GM19438 (cell line): ENCODE results near the gene PHOSPHO1.

Source experiments
- ATAC-seq: cut with Tn5 transposase; IDR thresholded peaks from one replicate; pipeline ENCODE4 v1.9.1; 2021; ENCODE audit warnings: low read depth; ENCODE audit not compliant: unreplicated experiment

Gene PHOSPHO1

DNA sequence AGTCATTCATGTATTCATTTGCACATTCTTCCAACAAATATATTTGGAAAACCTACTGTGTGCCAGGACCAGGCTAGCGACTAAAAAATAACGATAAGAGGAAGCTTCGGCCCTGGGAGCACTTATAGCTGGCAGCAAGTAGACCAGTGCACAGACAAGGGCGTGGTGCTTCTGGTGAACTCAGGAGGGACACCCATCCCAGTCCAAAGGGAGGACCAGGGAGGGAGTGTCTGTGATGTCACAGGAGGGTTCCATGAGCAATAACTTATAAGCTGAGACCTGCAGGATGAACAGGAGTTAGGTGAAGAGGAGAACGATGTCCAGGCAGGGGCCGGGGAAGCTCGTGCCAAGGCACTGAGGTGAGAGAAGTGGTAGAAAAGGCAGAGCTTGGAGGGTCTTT is 17.4 kb upstream of the PHOSPHO1 start:
- ATAC-seq, result no peak

DNA sequence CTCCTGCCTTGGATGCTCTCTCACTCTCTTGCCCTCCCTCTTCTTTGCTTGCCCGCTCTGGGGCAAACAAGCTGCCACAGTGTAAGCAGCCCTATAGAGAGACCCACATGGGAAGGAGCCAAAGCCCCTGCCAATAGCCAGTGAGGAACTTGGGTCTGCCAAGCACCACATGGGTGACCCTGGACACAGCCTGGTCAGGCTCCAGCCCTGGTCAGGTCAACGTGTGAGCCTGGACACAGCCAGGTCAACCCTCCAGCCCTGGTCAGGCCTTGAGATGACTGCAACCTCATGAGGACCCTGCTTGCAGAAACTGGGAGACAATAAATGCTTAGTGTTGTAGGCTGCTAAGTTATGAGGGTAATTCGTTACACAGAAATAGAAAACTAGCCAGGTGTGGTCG is 14.3 kb upstream of the PHOSPHO1 start:
- no peak for ATAC-seq

DNA sequence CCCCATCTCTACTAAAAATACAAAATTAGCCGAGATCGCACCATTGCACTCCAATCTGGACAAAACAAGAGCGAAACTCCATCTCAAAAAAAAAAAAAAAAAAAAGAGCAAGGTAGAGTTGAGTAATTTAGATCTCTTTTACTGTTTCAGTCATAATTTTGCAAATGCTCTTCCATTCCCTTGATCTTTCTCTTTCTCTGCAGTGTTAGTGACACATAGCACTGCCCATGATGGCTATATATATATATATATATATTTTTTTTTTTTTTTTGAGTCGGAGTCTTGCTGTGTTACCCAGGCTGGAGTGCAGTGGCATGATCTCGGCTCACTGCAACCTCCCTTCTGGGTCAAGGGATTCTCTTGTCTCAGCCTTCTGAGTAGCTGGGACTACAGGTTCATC is 12.2 kb upstream of the PHOSPHO1 start:
- no peak for ATAC-seq

DNA sequence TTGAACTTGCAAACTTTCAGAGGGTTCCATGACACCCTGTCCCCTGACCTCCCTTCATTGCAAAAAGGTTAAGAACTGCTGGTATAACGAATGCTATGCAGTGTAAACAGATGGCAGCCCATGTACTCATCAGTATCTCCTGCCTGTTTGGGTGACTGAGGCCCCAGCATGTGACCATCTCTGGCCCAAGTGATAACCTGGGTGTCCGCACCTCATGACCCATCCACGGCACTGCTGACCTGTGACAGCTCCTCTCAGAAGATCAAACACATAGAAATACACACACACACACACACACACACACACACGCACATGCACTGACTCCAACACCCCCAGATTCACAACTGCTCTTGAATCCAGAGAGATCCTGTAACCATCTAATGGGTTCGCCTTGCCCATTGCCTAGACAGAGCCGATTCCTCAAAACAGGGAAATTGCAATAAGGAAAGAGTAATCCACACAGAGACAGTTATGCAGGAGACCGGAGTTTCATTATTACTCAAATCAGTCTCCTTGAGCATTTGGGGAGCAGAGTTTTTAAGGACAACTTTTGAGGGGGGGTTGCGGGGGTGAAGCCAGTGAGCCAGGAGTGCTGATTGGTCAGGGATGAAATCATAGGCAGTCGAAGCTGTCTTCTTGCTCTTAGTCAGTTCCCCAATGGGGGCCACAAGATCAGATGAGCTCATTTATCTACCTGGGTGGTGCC is 11.3 kb upstream of the PHOSPHO1 start:
- no peak for ATAC-seq

DNA sequence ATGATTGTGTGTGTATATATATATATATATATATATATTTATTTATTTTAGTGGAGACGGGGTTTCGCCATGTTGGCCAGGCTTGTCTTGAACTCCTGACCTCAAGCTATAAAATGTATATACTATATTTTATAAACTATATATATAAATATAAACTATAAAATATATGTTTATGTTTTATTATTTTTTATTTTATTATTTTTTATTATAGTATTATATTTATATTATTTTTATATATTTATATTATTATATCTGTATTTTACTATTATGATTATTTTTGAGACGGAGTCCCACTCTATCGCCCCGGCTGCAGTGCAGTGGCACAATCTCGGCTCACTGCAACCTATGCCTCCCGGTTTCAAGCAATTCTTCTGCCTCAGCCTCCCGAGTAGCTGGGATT is 10.5 kb upstream of the PHOSPHO1 start:
- ATAC-seq, result no peak

DNA sequence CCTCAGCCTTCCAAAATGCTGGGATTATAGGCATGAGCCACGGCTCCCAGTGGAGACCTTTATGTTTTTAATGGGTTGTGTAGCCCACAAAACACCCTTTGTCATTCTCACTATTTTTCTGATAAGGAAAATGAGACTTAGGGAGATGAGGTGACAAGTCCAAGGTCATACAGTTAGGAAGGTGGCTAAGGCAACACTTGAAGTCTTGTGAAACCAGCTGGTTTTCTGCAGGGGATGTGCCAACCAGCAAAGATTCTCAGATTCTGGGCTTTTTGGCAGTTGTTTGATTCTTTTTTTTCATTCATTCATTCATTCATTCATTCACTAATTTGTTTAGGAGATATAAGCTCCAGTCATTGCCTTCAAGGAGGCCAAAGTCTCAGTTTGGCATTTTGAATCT is 10.0 kb upstream of the PHOSPHO1 start:
- ATAC-seq, result no peak

DNA sequence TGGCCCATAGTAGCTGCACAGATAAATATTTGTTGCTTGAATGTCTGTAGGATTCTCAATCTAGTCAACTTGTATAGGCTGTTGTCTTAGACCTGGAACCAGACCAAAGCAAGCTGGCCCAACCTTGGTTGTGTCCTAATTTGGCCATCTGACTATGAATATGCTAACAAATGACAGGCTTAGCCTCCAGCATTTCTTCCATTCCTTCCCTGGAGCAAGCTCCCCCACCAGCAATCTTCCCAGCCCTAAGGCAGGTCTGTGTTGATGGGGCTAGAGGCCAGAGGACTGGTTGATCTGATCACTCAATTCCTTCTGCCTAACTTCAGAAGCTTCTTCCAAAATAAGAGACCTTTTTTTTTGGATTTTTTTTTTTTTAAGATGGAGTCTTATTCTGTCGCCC is 9.4 kb upstream of the PHOSPHO1 start:
- ATAC-seq, result no peak

DNA sequence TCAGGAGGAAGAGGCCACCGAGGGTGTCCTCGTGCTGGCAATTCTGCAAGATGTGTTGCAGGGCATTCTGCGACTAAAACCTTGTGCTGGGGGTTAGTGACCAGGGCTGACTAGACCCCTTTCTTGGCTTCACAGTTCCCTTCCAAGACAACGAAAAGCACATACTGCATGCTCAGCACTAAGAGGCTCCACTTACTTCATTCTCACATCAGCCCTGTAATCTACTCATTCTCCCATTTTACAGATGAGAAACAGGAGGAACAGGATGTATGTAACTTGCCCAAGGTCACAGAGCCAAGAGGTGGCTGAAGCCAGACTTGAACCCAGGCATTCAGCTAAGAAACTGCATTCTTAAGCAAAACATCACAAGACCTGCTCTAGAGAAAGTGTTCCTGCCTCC is 5.3 kb upstream of the PHOSPHO1 start:
- ATAC-seq, result no peak

DNA sequence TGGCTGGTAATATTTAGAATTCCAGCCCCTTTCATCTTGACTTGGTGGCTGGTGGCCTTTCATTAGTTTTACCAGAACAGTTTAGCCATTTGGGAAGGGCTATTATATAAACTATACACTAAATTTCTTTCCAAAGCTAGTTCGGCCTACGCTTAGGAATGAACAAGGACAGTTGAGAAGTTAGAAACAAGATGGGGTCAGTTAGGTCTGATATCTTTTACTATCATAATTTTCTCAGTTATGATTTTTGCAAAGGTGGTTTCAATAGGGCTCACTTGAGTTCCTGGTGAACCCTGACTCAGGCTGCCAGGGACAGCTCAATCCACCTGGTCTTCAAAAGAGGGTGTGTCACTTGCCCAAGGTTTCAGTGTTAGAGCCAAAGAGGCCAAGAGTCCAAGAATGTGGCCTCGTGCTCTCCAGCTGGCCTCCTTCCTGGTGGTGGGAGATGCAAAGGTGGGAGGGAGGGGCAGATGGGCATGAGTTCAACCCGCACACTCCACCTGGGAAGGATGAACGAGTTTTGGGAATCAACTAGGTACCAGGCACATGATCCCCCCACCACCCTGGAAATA is 4.0 kb upstream of the PHOSPHO1 start:
- ATAC-seq, result no peak

DNA sequence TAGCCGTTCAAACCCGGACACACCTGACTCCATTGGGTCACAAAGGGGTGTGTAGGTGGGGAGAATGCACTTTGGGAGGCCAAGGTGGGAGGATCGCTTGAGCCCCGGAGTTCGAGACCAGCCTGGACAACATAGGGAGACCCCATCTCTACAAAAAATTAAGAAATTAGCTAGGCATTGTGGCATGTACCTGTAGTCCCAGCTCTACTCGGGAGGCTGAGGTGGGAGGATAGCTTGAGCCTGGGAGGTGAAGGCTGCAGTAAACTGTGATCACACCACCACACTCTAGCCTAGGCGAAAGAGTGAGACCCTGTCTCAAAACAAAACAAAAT is 942 bp upstream of the PHOSPHO1 start:
- no peak for ATAC-seq

DNA sequence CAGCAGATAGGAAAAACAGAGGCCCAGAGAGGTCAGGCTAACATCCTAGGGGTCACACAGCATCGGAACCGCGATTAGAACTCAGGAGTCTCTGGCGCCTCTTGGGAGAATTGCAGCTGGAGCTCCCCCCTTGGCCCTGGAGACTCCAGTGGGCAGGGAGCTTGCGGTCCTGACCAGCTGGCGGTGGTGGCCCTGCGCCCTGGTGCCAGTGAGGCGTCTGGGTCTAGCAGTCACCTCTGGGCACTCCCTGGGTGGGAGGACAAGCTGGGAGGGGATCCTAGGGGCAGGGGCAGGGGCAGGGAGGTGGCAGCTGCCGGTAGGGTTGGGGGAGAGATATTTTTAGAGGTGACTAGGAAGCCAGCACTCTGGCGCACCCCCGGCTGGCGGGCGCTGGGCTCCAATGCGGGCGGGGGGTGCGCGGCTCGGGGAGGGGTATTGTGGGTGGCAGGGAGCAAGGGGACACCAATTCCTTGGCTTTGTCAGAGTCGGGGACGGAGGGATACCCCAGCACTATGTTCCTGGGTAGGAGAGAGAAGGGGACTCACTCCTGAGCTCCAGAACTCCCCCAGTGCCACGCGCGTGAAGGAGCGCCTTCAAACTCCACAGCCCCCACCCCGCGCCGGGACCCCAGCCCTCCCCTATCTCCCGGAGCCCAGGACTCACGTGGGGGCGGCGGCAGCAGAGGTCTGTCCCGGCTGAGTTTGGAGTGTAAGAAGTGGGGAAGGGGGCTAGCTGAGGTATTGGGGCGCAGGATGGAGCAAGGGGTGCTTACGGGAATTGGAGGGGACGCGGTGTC is 584 bp downstream of the PHOSPHO1 start:
- peak; percentile 13 for ATAC-seq

DNA sequence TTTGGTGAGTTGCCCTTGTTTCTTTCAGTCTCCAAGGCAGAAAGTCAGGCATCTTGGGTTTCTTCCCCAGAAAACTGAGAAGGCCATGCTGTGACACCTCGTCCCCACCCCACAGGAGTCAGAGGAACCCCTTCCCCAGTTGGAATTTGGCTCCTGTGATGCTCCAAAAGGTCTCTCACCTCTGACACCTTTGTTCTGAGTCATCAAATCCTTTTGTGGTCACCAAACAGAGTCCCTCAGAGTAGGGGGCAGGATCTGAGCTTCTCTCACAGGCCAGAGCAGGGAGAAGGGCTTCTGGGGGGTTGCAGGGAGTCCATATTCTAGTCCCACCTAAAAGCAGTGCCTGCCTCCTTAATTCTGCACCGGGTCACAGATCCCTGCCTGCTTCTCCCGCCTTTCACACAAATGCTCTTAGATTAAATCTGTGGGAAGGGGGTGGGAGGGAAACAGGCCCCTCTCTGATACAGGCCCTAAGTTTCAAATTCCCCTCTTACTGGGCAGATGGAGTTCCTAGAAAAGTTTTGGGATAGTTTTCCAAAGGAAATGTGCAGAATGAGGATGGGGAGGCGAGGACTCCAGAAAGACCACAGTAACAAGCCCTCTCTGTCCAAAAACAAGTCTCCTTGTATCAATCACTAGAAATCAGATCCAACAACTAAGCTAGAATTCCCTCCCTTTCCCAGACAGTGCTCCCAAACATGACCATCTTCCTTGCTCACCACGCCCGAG is 1.3 kb downstream of the PHOSPHO1 start:
- ATAC-seq, result no peak

DNA sequence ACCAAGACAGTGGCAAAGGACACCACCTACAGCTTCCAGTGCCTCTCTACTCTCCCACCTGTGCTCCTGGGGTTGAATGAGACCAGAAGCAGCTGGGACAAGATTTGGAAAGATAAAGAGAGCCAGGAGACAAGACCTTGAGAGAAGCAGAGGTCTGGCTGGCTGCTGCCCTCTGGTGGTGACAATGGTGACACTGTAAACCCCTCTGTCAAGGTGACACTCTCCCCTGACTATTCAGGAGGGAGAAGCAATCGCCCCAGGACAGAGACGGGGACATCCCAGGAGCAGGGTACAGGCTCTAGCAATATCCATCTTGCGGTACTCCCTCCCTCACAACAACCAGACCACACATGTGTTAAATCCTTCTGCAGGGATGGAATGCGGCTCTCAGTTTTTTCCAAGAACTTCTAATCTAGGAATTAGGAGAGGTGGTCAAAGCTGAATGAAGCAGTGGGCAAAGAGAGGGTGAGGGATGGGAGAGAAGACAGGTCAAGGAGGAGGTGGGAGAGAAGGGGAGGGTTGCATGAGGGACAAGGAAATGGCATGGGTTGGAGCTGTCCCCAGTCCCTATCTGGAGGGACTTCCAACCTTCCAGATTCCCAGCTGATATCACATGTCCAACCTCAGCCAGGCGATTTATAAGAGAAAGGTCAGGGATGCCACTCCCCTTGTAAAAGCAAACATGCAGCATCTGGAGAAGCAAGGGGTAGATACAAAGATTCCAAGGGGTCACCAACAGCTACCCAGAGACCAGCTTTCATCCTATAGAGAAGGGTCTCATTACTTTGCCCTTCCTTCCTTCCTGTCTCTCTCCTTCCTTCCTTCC is 2.9 kb downstream of the PHOSPHO1 start:
- ATAC-seq, result no peak

DNA sequence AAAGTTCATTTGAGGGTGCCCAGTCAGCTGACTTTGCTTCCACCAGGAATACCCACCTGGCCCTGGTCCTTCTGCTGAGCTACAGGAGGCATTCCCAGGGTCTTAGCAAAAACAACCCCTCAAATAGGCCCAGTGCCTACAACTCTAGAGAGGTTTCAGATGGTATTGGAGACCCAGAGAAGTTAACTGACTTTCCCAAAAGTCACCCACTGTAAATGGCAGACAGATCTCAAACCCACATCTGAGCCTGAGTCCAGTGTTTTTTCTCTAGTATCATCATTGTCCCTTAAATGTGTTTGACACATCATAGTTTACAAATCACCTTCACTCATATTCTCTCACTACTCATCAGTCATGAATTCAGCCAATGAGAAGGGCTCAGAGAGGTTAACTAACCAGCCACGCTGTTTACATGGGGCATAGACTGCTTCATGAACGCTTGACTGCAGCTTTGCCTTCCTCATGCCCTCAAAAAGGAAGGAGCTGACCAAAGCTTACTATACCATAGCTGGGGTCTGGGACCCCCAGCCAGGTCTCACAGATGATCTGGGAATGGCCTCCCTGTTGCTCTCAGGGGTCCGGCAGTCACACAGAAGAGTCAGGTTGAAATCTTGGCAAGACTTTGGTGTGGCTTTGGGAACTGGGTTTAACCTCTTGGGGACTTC is 3.7 kb downstream of the PHOSPHO1 start:
- no peak for ATAC-seq

DNA sequence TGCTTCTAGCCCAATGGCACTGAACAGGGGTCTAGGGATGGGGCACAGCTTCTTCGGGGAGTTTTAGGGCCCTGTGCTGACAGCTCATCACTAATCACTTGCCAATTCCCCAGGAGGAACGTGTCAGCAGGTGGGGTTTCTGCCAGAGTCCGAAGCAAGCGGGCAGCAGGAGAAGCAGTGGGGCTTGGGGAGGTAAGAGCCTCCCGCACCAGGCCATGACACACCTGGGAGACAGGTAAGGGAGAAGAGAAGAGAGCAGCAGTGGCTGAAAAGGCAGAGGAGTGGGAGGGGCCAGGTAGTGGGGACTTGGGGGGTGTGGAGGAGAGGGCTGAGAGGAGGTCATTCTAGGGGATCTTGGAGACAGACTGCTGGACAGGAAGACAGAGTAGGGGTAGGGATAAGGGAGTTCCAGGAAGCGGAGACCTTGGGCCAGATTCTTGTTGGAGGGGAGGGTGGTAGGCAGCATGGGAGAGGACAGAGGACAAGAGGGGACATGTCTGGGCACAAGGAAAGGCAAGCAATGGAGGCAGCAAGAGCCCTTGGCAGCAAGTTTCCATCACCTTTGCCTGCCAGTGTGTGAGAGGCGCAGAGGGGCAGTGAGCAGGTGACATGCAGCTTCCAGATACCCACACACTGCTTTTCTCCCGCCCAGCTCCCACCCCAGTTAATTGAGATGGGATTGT is 4.9 kb downstream of the PHOSPHO1 start:
- ATAC-seq, result no peak

DNA sequence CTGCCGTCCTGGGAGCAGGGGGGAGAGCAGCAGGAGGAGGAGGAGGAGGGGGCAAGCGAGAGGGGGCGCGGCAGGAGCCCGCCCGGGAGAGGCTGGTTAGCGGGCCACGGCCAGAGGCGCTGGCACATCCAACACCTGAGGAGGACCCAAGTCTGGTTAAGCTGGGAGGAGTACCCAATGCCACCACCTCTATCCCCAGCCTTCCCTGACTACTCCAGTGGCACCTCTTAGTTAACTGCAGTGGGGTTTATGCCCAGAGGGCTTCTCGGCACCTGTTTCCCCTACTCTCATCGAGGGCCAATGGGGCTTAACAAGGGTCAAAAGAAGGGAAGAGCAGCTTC is 5.6 kb downstream of the PHOSPHO1 start:
- no peak for ATAC-seq

DNA sequence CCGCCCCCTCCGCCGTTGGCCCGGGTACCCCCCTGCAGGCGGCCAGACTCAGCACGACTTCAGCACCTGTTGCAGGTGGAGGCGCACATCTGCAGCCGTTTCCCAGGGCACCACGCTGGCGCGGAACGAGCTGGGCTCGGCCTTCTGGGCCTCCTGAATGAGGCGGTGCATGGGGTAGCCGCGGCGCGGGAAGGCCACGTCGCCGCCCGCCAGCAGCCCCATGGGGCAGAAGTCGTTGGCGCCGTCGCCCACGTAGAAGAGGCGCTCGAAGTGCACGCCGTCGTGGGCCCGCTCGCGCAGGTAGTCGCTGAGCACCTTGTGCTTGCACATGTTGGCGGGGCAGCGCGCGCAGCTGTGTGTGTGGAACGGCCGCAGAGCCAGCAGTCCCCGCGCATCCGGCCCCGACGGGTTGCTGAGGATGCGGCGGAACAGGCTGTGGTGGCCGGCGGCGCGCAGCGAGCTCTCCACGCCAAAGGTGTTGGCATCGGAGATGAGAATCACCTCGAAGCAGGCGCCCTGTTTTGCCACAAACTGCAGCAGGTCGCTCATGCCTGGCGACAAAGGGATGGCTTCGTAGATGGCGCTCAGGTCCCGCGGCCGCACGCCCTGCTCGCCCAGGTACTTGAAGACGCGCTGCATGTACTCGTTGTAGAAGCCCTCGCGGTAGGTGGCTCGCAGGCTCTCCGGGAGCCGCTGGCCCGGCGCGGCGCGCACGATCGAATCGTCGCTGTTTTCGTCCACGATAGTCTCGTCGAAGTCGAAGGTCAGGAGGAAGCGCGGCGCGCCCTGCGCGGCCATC is 6.2 kb downstream of the PHOSPHO1 start:
- ATAC-seq, result no peak

DNA sequence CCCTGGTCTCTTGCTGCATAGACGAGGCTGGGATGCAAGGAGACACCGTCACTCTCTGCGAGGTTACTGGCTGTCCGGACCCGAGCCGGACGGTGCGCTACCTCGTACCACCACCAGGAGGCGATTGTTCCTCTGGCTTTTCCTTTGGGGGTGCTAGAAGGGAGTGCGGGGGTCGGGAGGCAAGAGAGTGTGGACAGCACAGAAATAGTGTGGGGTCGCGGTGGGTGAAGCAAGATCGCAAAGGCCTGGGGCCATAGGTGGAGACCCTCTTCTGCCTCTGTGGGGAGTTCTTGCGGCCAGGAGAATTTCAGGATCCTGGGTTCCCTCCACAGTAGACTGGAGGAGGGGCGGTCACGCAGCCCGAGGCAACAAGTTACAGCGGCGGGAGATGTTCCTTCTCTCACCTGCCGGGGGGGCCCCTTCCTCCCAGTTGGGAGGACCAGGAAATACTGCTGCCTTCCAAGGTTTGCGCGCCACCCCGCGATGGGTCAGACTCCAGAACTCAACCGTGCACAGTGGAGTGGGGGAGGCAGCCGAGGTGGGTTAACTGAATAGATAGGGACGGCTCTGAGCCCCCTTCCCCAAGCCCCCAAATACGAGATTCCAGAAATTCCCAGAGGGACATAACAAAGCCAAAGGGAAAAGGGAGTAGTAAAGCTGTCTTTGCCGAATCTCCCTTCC is 6.9 kb downstream of the PHOSPHO1 start:
- ATAC-seq, result no peak
